Left cardiac atrium (tissue), 4 donors: ENCODE results near the gene THOC5. TPM values are rescaled to one million over a fixed set of nuclear protein-coding genes. Genes with fewer than 3 reads are reported as not detected.
A peak's percentile ranks its signal among the peaks of the same experiment; 100 is the strongest.
"Not testable (repeated sequence)": the region's sequence is repeated elsewhere in the genome, so short reads cannot be mapped to it uniquely, and the experiment has no call there.

Source experiments
- ATAC-seq, 2 donors: fragments of 200-7000 bp; cut with Tn5 transposase; one replicate each; pipeline ENCODE4 v1.9.1; 2020; ENCODE audit warnings: mild to moderate bottlenecking in 2 of 2, moderate library complexity in 2 of 2
- DNase-seq: peaks from one replicate; pipeline ENCODE4 v3.0.0-alpha.2; 2020
- intact Hi-C, 2 donors: fragments of 100-400 bp; cut with DNase I; formaldehyde crosslinking; loops; one replicate each; pipeline versions ENCODE4 v1.14.1 to v1.15.1; 2022 to 2023
- long read RNA-seq: library from polyadenylated mRNA; unstranded; transcript quantifications from one replicate; pipeline ENCODE4 v2.0.0, GENCODE V29; 2021
- total RNA-seq, 2 donors: library from RNA; stranded (reverse); fragmentation: NEBNext Ultra II Directional; extraction: Animal tissue kit (Norgen Biotek cat#: 25700); gene quantifications; one replicate each; pipeline ENCODE4 v1.2.1, GENCODE V29; 2021
- donor health status: DM: no; HTN: yes; CAD: no.
- donor health status: DM: no; HTN: yes; CAD: no; lungs with severe emphysema.
- donor health status: DM: yes; HTN: yes; CAD: no.
- donor health status: Dilated cardiomyopathy.

Gene THOC5
- 10 to 100 TPM; 35.6 to 39.9 TPM for total RNA-seq
- long read RNA-seq, full-length matches to known transcripts, result 10 of 50 reads
- long read RNA-seq, partial matches to known transcripts, result 1 of 50 reads
- long read RNA-seq, other reads (novel, unspliced or antisense), result 39 of 50 reads

GRCh38 chr22:29553351-29554224 is at the start of gene THOC5:
THOC5 (minus strand) TSS chr22:29553757; CDS start chr22:29549147, 4,610 bp downstream.
- intact Hi-C loops, result no loop called here
- peak; percentile 99 for ATAC-seq
- DNase-seq, result peak; percentile 96

DNA sequence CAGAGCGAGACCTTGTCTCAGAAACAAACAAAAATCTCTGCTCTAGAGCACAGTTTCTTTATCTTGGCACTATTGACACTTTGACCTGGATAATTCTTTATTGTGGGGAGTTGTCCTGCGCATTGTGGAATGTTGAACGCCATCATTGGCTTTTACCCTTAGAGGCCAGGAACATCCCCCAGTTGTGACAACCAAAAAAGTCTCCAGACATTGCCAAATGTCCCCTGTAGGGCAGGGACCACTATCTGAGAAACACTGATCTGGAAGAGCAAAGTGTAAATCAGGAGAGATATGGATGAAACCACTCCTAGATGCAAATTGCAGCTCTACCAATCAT is 45.1 kb upstream of the THOC5 start:
- ATAC-seq, result no peak
- intact Hi-C loops, result no loop called here
- no peak for DNase-seq

DNA sequence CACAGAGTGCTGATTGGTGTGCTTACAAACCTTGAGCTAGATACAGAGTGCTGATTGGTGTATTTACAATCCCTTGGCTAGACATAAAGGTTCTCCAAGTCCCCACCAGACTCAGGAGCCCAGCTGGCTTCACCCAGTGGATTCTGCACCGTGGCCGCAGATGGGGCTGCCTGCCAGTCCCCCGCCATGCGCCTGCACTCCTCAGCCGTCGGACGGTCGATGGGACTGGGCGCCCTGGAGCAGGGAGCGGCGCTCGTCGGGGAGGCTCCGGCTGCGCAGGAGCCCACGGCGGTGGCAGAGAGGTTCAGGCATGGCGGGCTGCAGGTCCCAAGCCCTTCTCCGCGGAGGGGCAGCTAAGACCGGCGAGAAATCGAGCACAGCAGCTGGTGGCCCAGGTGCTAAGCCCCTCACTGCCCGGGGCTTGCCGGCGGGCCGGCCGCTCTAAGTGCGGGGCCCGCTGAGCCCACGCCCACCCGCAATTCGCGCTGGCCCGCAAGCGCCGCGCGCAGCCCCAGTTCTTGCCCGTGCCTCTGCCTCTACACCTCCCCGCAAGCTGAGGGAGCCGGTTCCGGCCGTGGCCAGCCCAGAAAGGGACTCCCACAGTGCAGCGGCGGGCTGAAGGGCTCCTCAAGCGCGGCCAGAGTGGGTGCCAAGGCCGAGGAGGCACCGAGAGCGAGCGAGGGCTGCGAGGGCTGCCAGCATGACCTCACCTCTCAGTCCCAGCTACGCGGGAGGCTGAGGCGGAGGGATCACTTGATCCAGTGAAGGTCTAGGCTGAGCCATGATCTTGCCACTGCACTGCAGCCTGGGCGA is 44.5 kb upstream of the THOC5 start:
- DNase-seq, intact Hi-C loops, ATAC-seq: not testable (repeated sequence)

GRCh38 chr22:29596408-29596807 is 42.9 kb upstream of the THOC5 start:
- no peak for ATAC-seq
- intact Hi-C loops, result no loop called here
- no peak for DNase-seq

GRCh38 chr22:29594447-29594846 is 40.9 kb upstream of the THOC5 start:
- intact Hi-C loops, DNase-seq, ATAC-seq: not testable (repeated sequence)

- ATAC-seq, result no peak
- no peak for DNase-seq
- intact Hi-C loops, result no loop called here
Observed at GRCh38 chr22:29593923-29594322, 40.4 kb upstream of the THOC5 start.

- peak; percentile 34 to 60 for ATAC-seq
- no peak for DNase-seq
- intact Hi-C loops, result no loop called here
Observed at GRCh38 chr22:29587938-29588699, 34.6 kb upstream of the THOC5 start.

GRCh38 chr22:29586193-29586705 is 32.7 kb upstream of the THOC5 start:
- ATAC-seq, DNase-seq, intact Hi-C loops: not testable (repeated sequence)

GRCh38 chr22:29584975-29585374 is 31.4 kb upstream of the THOC5 start:
- ATAC-seq, result no peak
- DNase-seq, result no peak
- intact Hi-C loops, result no loop called here

GRCh38 chr22:29581799-29582198 is 28.2 kb upstream of the THOC5 start:
- intact Hi-C loops, result no loop called here
- no peak for DNase-seq
- no peak for ATAC-seq

DNA sequence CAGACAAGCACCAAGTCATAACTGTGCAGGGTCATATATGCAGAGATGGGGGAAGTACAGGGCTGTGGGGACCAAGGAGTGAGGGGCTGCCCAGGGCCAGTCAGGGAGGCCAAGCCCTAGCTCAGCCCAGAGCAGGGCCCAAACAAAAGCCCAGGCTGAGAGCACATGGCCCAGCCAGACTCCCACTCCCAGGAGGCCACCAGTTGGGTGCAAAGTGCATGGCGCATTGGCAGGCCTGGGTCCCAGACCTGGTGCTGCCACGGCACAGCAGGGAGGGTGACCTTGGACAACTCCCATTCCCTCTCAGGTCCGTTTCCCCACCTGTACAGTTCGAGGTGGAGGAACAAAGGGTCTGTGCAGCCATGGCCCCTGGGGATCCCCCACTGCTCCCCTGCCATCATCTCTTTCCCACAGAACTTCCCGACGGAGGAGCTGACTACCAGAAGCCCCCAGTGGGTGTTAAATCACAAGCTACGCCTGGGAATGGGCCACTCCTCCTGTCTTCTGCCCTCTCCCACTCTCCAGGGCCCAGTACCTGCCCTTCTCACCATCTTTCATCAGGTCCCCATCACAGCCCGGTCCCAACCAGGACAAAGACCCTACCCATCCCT is 26.7 kb upstream of the THOC5 start:
- no peak for DNase-seq
- intact Hi-C loops, result no loop called here
- peak; percentile 10 to 19 for ATAC-seq

- ATAC-seq (no peak), DNase-seq (no peak)
- intact Hi-C loops, result no loop called here
Observed at GRCh38 chr22:29578462-29579200, 25.1 kb upstream of the THOC5 start.

DNA sequence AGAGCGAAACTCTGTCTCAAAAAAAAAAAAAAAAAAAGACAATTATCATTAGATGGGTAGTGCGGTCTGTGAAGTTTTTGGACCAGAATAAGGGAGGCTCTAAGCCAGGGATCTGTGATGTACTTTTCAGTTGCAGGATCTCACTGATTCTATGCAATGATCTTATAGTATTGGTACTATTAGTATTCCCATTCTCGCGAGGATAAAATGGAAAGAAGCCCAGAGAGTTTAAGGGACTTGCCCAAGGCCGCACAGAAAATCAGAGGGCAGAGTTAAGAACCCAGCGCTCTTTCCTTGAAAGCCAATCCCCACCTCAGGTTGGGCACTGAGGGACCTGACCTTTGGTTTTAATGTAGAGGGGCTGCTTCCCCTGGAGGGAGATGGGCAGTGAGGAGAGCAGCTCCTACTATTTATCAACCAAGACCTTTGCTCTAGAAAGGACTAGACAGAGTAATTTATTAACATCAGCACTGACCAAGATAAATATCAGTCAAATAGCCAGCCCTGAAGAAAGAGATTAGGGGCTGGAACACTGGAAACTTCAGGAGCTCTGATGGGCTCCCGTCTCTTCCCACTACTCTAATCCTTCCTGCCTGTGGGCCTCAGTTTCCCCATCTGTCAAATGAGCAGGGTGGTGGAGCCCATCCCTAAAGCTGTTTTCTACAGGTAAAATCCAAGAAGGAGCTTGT is 21.3 kb upstream of the THOC5 start:
- intact Hi-C loops, result no loop called here
- DNase-seq (no peak), ATAC-seq (no peak)

DNA sequence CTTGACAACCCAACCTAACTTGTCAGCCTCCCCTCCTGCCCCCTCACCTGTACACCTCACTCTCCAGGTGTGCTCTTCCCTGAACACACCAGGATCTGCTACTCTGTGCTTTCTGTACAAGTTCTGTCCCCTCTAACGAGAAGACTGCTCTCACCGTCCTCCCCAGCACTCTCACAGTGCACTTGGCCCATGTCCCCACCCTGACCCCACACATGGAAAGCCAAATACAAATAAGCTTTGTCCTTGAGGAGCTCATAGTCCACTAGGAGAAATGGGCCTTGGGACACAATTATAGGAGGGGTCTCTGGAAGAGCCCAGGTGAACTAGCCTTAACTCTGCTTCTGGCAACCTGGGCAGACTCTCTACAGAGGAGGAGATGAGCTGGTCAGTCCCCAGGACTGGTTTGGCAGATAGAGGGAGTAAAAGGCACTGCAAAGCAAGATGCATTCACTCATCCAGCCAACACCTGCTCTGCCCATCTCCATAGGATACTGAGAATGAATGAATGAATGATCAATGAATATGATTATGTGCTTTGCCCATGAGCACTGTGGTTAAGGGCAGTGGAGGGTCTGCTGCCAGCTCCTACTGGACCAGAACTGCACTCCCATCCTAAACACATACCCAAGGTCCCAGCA is 17.5 kb upstream of the THOC5 start:
- no peak for DNase-seq
- intact Hi-C loops, result no loop called here
- no peak for ATAC-seq

- intact Hi-C loops, result no loop called here
- ATAC-seq, result no peak
- DNase-seq, result no peak
Observed at GRCh38 chr22:29570456-29570855, 16.9 kb upstream of the THOC5 start.

DNA sequence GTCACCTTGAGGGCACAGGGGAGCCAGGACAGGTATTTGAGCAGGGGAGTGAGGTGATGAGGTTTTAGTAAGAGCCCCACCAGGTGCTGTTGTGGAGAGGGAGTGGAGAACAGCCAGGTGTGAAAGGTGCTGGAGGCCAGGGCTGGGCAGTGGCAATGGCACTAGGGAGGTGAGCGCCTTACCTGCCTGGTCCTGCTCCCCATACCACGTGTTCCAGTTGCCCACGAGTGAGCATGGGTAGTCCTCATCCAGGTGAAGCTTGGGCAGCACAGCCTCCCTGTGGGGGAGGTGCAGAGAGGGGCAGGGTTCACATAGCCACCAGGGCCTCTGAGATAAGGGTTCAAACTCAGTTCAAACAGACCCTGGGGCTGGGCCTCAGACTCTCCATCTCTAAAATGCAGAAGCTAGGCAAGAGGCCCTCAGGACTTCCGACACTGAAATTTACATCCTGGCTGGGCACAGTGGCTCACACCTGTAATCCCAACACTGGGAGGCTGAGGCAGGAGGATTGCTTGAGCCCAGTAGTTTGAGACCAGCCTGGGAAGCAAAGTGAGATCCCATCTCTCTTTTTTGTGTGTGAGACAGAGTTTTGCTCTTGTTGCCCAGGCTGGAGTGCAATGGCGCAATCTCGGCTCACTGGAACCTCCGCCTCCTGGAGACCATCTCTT is 15.6 kb upstream of the THOC5 start:
- intact Hi-C loops, result no loop called here
- DNase-seq, result no peak
- no peak for ATAC-seq

DNA sequence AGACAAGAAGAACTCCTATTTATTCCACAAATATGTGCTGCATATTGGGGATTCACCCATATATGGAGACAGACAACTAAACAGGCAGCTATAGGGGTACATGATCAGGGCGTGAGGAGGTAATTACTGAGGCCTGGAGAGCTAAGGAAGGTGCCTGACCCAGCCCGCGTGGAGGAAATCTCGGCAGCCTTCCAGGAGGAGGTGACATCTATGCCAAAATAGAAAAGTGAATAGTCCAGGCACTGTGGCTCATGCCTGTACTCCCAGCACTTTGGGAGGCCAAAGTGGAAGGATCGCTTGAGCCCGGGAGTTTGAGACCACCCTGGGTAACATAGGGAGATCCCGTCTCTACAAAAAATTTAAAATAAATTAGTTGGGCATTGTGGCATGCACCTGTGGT is 13.8 kb upstream of the THOC5 start:
- DNase-seq (no peak), ATAC-seq (no peak)
- intact Hi-C loops, result no loop called here
